Fibroblast of skin of back (primary cell): ENCODE measurements around the gene PYDC1.
"Not testable (repeated sequence)": the region's sequence is repeated elsewhere in the genome, so short reads cannot be mapped to it uniquely, and the experiment has no call there.

ENCODE experiments used
- DNase-seq: peaks from one replicate; pipeline ENCODE4 v3.0.0-alpha.2; 2013

Gene PYDC1

DNA sequence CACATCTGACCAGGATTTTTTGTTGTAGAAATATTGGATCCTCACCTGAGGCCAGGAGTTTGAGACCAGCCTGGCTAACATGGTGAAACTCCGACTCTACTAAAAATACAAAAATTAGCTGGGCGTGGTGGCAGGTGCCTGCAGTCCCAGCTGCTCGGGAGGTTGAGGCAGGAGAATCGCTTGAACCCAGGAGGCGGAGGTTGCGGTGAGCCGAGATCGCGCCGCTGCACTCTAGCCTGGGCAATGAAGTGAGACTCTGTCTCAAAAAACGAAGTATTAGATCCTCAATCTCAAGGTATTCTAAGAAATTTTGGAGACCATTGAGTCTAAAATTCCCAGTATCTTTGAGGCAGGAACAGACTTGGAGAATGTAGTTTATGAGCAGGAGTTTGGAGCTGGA lies 21.1 kb downstream of the PYDC1 start:
- not testable (repeated sequence) for DNase-seq

DNA sequence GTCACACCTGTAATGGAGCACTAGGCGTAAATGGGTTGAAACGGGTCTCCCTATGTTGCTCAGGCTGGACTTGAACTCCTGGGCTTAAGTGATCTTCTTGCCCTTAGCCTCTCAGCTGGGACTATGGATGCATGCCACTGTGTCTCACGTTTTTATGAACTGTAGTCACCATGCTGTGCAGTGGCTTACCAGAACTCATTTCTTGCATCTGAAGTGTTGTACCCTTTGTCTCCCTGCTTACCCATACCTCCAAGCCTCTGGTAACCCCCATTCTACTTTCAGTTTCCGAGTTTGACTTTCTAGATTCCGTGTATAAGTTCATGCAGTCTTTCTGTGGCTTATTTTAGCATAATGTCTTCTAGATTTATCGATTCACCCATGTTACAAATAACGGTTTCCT lies 22.0 kb downstream of the PYDC1 start:
- no peak for DNase-seq

DNA sequence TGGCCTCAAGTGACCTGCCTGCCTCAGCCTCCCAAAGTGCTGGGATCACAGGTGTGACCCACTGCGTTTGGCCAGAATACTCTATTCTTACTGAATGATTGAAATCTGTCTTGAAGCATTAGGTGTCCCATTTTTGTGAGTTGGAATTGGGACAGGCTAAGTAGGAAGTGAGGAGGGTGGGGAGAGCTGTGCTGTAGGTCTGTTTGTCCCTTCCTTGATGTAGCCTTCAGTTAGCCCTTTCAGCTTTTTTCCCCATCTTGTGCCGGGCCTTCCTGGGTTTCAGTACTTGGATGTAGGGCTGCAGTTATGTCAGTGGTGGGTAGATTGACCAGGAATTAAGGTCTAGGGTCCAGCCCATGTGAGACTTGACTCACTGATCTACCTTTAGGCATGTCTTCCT lies 23.1 kb downstream of the PYDC1 start:
- DNase-seq, result no peak

DNA sequence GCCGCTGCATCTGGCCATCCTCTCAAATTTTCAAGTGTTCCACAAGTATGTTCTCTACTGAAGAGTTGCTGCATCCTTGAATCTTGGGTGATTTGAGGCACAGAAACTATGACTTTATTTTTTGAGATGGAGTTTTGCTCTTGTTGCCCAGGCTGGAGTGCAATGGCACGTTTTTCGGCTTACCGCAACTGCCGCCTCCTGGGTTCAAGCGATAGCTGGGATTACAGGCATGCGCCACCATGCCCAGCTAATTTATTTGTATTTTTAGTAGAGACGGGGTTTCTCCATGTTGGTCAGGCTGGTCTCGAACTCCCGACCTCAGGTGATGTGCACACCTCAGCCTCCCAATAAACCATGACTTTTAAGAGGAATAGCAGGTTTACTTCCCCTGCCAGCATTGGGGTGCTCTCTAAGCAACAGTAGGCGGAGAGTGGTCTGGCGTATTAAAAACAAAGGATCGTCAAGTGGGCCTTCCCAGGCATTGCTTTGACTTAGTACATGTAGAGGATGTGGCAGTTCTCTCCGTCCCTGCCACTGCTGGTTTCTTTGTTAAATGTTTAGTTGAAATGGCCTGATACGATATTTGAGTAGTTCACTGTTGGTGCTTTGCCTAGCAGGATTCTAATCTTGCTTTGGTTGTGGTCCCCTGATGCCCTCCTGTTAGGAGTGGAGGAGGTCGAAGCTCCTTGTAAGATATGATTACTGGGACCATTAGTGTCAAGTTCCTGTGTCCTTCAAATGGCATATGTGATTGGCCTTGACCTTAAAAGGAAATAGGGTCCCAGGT lies 23.9 kb downstream of the PYDC1 start:
- DNase-seq, result no peak

GRCh38 chr16:31191697-31192428 lies 25.1 kb downstream of the PYDC1 start:
- no peak for DNase-seq

- no peak for DNase-seq
Measured at GRCh38 chr16:31190818-31191444, 26.0 kb downstream of the PYDC1 start.

DNA sequence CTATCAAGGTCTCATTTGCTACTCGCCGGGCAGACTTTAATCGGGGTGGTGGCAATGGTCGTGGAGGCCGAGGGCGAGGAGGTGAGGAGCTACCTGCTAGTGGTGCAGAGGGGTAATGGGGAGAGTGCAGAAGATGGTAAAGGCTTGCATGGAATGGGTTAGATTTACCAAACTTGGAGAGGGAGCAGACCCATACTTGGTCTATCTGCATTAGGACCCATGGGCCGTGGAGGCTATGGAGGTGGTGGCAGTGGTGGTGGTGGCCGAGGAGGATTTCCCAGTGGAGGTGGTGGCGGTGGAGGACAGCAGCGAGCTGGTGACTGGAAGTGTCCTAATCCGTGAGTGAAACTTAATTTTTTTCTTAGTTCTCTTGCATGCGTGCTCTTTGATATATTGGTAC lies 26.9 kb downstream of the PYDC1 start:
- DNase-seq, result no peak

GRCh38 chr16:31189412-31189778 lies 27.5 kb downstream of the PYDC1 start:
- DNase-seq, result no peak

DNA sequence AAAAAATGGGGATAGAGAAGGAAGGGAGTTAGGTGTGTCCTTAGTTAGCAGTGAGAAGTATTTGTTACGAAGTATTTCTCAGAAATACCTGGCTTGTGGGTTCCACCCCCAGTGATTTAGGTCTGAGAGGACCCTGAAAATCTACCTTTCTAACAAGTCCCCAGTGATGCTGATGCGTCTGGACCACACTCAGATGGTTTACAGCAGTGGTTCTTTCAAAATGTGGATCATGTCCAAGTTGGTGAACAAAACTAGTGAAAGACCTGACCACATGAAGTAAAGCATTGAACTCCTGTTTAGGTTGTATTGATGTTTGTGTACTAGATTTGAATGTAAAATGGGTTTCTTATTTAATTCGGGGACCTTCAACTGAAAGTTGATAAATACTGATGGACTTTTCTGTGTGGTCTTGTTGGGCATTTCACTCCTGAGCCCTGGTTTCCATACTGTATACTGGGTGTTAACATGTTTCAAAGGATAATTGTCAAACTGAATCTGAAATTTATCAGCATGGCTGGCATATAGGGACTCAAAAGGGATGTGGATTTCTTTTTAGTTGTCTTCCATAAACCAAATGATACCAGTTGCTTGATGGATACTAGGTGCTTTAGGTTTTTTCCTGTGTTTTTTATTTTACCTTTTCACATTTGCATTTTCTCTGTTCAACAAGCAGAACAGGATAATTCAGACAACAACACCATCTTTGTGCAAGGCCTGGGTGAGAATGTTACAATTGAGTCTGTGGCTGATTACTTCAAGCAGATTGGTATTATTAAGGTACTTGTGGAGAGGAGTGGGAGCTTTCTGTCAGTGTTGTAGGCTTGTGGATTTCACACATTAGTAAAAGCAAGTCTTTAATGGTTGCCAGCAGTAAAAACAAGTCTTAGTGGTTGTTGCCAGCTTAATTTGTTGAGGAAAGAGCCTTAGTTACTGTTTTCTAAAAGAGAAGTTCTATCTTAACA lies 28.2 kb downstream of the PYDC1 start:
- no peak for DNase-seq

GRCh38 chr16:31187808-31188189 lies 29.1 kb downstream of the PYDC1 start:
- no peak for DNase-seq

DNA sequence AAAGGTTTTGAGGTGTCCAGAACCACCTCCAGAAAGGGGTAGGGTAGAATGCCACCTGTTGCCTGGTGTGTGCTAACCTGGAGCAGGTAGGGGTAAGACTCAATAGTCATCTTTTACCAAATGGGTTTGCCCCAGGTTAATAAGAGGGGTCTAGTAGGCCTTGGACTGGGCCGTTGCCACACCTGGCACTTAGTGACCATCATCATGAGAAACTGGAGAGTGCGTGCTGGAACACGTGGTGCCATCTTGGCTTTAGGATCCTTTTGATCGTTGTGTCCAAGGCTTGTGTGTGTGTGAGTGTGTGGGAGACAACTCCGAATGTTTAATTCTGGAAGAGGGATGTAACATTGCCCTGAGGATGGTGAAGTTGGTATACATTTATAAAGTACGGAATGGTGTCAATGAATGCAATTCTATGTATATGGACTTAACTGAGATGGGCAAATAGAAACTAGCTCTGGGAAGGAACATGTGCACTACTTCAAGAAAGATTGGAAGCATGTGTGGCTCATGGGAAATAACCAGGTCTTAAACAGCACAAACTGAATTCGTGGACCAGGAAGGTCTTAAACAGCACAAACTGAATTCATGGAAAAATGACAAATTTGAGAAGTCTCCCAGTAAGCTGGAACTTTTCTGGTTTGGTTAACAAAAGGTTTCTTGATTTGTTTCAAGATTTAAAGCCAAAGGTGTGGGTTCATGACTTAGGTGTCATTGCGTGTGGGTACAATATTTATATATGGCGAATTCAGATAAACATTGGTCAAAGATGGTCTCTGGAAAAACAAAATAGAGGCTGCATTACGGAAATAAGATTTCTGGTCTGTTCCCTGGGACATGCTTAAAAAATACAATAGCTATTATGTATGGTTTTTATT lies 29.8 kb downstream of the PYDC1 start:
- no peak for DNase-seq

GRCh38 chr16:31186176-31186575 lies 30.8 kb downstream of the PYDC1 start:
- DNase-seq, result no peak

DNA sequence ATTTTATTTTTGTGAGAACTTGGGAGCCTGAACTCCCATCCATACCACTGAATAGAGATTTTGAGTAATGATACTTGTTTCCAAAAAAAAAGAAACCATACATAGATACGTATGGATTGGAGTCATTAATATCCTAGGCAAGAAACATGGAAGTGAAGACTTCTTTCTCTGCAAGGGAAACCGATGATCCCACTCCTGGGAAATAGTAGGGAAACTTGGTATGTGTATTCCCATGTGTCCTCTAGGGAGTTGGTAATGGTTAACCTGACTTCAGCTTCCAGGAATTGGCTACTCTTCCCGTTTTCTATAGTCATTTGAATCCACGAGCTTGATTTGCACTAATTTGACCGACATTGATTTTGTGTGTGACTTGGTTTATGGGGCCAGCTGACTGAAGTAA lies 31.6 kb downstream of the PYDC1 start:
- no peak for DNase-seq

- DNase-seq, result no peak
Measured at GRCh38 chr16:31184888-31185287, 32.0 kb downstream of the PYDC1 start.

- no peak for DNase-seq
Measured at GRCh38 chr16:31183432-31184428, 33.2 kb downstream of the PYDC1 start.

DNA sequence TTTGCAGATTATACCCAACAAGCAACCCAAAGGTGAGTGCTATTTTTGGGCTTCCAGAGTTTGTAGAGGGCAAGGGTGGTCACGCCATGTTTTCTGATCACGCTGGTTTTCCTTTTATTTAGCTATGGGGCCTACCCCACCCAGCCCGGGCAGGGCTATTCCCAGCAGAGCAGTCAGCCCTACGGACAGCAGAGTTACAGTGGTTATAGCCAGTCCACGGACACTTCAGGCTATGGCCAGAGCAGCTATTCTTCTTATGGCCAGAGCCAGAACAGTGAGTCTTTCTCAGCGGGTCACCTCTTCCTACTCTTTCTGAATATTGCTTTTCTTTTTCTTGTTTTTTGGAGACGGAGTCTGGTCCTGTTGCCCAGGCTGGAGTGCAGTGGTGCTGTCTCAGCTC lies 34.5 kb downstream of the PYDC1 start:
- DNase-seq, result no peak

DNA sequence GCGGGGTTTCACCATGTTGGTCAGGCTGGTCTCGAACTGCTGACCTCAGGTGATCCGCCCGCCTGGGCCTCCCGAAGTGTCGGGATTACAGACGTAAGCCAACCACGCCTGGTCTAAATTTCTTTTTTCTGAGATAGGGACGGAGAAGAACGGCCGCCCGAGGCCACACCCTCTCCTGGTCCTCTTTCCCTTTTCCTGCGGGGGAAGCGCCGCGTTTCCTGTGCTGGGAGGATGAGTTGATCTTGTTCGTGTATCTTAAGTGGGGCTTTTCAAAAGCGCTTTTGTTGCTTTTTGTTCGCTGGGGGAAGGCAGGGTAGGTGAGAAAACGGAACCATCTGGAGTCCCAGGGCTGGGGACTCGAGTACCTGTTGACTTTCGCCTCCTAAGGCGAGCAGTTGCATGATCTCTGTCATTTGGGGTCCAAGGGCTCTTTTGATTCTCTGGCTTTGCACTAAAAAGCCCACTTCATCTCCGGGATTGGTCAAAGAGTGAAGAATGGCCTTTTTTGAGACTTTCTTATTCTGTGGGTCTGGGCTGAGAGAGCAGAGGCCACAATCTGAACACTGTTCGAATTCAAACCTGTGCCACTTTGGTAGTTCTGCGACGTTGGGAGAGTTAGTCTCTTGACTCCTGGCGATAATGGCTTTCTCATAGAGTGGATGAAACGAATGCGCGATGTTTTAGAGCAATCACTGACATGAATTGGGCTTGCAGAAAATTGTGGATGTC lies 35.7 kb downstream of the PYDC1 start:
- DNase-seq, result peak; percentile 46

GRCh38 chr16:31179747-31180459 lies 37.0 kb downstream of the PYDC1 start, which contains the start of gene FUS:
TSS of gene FUS (plus strand) at chr16:31180139. CDS start at chr16:31180215, 76 bp downstream.
- peak; percentile 85 for DNase-seq
